H1 (cell line): Measurements from ENCODE around the gene JAG2. TPM values are rescaled to one million over a fixed set of nuclear protein-coding genes. Genes with fewer than 3 reads are reported as not detected.

ENCODE experiments used
- CHD2 ChIP-seq: IDR thresholded peaks from 2 replicates; pipeline ENCODE4 v1.6.1; 2012; ENCODE audit warnings: low read length, improper control_type of control experiment
- HDAC6 ChIP-seq: IDR thresholded peaks from one replicate; pipeline ENCODE4 v1.7.1; 2012; ENCODE audit warnings: low read depth, mild to moderate bottlenecking, inconsistent platforms, low read length, moderate library complexity
- JUND ChIP-seq: IDR thresholded peaks from 2 replicates; pipeline ENCODE4 v1.6.1; 2011; ENCODE audit warnings: mild to moderate bottlenecking, improper control_type of control experiment, low read length
- SAP30 ChIP-seq: fragments of 300-600 bp; sonication (generic); IDR thresholded peaks from 2 replicates; pipeline ENCODE4 v1.7.1; 2012; ENCODE audit warnings: low read length, moderate library complexity, mild to moderate bottlenecking, inconsistent platforms; ENCODE audit not compliant: insufficient read depth, insufficient replicate concordance
- SIRT6 ChIP-seq: IDR thresholded peaks from one replicate; pipeline ENCODE4 v1.7.1; 2012; ENCODE audit warnings: low read length, inconsistent platforms
- SIX5 ChIP-seq: IDR thresholded peaks from 2 replicates; pipeline ENCODE4 v1.6.1; 2011; ENCODE audit warnings: mild to moderate bottlenecking, low read depth, low read length
- polyA plus RNA-seq, 7 experiments: library from polyadenylated mRNA; depleted of rRNA in 3 of 7; stranded (reverse) in 5 of 7; unstranded in 2 of 7; fragments of >200 nt in 5 of 7; fragments of 200-250 nt in 2 of 7; gene quantifications; 1 replicate in 5 of 7; 2 replicates in 1 of 7; 4 replicates in 1 of 7; pipeline versions ENCODE4 v1.2.1 to v1.2.3, GENCODE V29; 2011 to 2013; ENCODE audit warnings: missing spikeins in 2 of 7, mixed read lengths in 2 of 7
- total RNA-seq: library from RNA; stranded (reverse); fragmentation: NEBNext Ultra II Directional; extraction: Animal tissue kit (Norgen Biotek cat#: 25700); gene quantifications from 2 replicates; pipeline ENCODE4 v1.2.1, GENCODE V29; 2021
- TF ChIP-seq, protein P1 (sequence below): IDR thresholded peaks from 2 replicates; pipeline ENCODE4 v1.6.1; 2012; ENCODE audit warnings: inconsistent platforms

JAG2 gene
- total and polyA plus RNA-seq, 2 of the 8 experiments (the other 6 are each of a cell fraction or from before 2014, with no cell fraction given): 2.8 to 6.2 TPM

DNA sequence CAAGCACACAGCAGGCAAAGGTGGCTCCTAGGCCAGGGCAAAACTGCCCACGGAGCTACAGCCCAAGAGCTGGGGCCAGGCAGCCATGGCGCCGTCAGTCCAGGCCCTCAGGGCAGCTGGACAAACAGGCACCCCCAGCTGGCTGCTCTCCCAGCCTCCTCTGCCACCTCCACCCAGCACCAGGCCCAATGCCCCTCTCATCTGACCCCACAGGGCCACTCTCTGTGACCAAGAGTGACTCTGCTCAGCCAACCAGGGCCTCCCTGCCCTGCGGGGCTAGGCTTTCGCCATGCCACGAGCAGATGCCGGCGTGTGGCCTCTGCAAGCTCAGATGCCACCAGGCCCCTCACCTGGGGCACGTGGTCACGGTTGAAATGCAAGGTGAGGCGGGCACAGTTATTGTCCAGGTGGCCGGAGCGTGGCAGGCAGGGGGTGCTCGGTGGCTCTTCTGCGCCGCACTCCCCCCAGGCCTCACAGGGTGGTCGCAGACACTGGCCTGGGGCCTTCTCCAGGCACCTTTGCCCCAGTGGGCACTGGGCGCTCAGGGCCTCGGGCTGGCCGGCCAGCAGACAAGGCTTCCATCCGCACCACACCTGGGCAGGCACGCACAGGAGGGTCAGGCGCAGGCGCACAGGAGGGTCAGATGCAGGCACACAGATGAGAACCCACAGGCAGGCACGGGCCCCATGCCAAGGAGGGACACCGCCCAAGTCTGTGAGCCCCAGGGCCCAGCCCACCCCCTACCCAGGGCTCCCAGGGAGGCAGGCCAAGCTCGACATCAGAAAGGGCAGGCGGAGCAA is 23.0 kb downstream of the JAG2 start (continued):
- no peak for TF ChIP-seq JUND
- TF ChIP-seq SIX5: no peak
- TF ChIP-seq, protein P1, sequence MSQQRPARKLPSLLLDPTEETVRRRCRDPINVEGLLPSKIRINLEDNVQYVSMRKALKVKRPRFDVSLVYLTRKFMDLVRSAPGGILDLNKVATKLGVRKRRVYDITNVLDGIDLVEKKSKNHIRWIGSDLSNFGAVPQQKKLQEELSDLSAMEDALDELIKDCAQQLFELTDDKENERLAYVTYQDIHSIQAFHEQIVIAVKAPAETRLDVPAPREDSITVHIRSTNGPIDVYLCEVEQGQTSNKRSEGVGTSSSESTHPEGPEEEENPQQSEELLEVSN: no peak
- TF ChIP-seq CHD2: no peak
- no peak for TF ChIP-seq SIRT6
- TF ChIP-seq HDAC6: no peak
- TF ChIP-seq SAP30: no peak
- TF ChIP-seq, all 59 proteins: peak for 0
